ENCODE measurements around the gene EML2.

EML2 gene

GRCh38 chr19:45663800-45664199, 24.6 kb upstream of the EML2 start:
- no peaks in the 10 kb centered on the region for H3K27me3 Mint-ChIP-seq
- peaks cover 17% of the 10 kb centered on the region for H3K4me1 Mint-ChIP-seq (ENCODE audit: low read depth)
- H3K27ac Mint-ChIP-seq, result no peak overlapping the region
- H3K9me3 Mint-ChIP-seq (ENCODE audit: low read depth), result no peaks in the 10 kb centered on the region
- H3K36me3 Mint-ChIP-seq, result no peaks in the 10 kb centered on the region
- H3K4me3 Mint-ChIP-seq, result no peak overlapping the region

DNA sequence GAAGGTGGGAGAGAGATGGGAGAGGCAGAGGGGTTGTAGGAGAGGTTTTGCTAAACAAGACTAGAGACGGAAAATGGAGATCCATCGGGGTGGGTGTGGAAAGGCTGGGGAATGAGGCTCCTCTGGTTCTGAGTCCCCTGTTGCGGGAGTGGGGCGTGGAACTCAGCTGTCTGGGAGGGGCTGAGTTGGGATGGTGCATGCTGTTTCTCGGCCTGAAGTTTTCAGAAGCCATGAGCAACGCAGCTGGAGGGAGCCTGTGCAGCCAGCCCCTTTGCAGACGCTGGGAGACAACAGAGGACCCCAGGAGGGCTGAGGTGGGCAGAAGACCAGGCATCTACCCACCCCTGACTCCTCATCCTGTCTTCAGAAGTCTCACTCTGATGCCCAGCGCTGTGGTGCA, 21.4 kb upstream of the EML2 start:
- Mint-ChIP-seq H3K9me3 (ENCODE audit: low read depth) (no peaks in the 10 kb centered on the region), H3K36me3 (no peaks in the 10 kb centered on the region), H3K27ac (no peak overlapping the region), H3K27me3 (no peaks in the 10 kb centered on the region), H3K4me1 (ENCODE audit: low read depth) (peaks cover 3% of the 10 kb centered on the region), H3K4me3 (no peak overlapping the region)

- Mint-ChIP-seq H3K27ac (no peak overlapping the region), H3K27me3 (no peaks in the 10 kb centered on the region), H3K36me3 (no peaks in the 10 kb centered on the region), H3K9me3 (ENCODE audit: low read depth) (no peaks in the 10 kb centered on the region), H3K4me3 (no peak overlapping the region), H3K4me1 (ENCODE audit: low read depth) (no peaks in the 10 kb centered on the region)
Measured at GRCh38 chr19:45659096-45659729, 20.0 kb upstream of the EML2 start.

- Mint-ChIP-seq H3K27ac (no peak overlapping the region), H3K27me3 (no peaks in the 10 kb centered on the region), H3K36me3 (no peaks in the 10 kb centered on the region), H3K4me1 (ENCODE audit: low read depth) (no peaks in the 10 kb centered on the region), H3K9me3 (ENCODE audit: low read depth) (no peaks in the 10 kb centered on the region), H3K4me3 (no peak overlapping the region)
Measured at GRCh38 chr19:45657520-45658167, 18.4 kb upstream of the EML2 start.

DNA sequence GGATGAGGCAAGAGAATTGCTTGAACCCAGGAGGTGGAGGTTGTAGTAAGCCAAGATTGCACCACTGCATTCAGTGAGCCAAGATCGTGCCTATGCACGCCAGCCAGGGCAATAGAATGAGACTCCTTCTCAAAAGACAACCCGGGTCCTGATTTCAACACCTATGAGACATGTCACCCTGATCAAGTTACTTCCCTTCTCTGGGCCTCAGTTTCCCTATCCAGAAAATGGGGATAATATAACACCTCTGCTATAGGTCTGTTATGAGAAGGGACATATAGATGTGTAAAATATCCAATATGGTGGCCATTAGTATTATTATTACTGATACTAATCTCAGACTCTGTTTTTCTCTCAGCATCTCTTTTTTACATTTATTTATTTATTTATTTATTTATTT, 15.9 kb upstream of the EML2 start:
- no peaks in the 10 kb centered on the region for H3K9me3 Mint-ChIP-seq (ENCODE audit: low read depth)
- no peaks in the 10 kb centered on the region for H3K4me1 Mint-ChIP-seq (ENCODE audit: low read depth)
- H3K4me3 Mint-ChIP-seq, result no peak overlapping the region
- no peaks in the 10 kb centered on the region for H3K27me3 Mint-ChIP-seq
- H3K36me3 Mint-ChIP-seq, result no peaks in the 10 kb centered on the region
- no peak overlapping the region for H3K27ac Mint-ChIP-seq

GRCh38 chr19:45653634-45654033, 14.4 kb upstream of the EML2 start:
- Mint-ChIP-seq H3K27ac (no peak overlapping the region), H3K4me1 (ENCODE audit: low read depth) (no peaks in the 10 kb centered on the region), H3K36me3 (no peaks in the 10 kb centered on the region), H3K4me3 (no peak overlapping the region), H3K27me3 (no peaks in the 10 kb centered on the region), H3K9me3 (ENCODE audit: low read depth) (no peaks in the 10 kb centered on the region)

DNA sequence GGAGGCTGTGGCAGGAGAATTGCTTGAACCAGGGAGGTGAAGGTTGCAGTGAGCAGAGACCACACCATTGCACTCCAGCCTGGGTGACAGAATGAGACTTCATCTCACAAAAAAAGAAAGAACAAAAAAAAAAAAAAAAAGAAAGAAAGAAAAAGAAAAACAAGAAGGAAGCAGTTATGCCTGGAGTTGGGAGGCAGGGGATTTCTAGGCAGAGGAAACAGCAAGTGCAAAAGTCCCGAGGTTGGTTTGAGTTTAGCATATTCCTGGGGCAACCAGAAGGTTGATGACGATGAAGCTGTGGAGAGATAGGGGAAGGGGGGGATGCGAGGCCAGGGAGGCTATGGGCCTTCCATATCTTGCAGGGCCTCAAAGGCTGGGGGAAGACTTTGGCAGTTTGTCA, 11.5 kb upstream of the EML2 start:
- Mint-ChIP-seq H3K27me3 (peaks cover 3% of the 10 kb centered on the region), H3K4me1 (ENCODE audit: low read depth) (peaks cover 8% of the 10 kb centered on the region), H3K36me3 (no peaks in the 10 kb centered on the region), H3K4me3 (no peak overlapping the region), H3K27ac (no peak overlapping the region), H3K9me3 (ENCODE audit: low read depth) (no peaks in the 10 kb centered on the region)

GRCh38 chr19:45646345-45646698, 7.1 kb upstream of the EML2 start:
- Mint-ChIP-seq H3K27me3 (peaks cover 3% of the 10 kb centered on the region), H3K4me1 (ENCODE audit: low read depth) (peaks cover 26% of the 10 kb centered on the region), H3K36me3 (peaks cover 1% of the 10 kb centered on the region), H3K4me3 (peak overlapping the region; percentile 80), H3K9me3 (ENCODE audit: low read depth) (no peaks in the 10 kb centered on the region), H3K27ac (no peak overlapping the region)

GRCh38 chr19:45645631-45646344, 6.6 kb upstream of the EML2 start:
- no peaks in the 10 kb centered on the region for H3K9me3 Mint-ChIP-seq (ENCODE audit: low read depth)
- H3K4me1 Mint-ChIP-seq (ENCODE audit: low read depth), result peaks cover 31% of the 10 kb centered on the region
- H3K27ac Mint-ChIP-seq, result no peak overlapping the region
- peak overlapping the region; percentile 80 for H3K4me3 Mint-ChIP-seq
- H3K36me3 Mint-ChIP-seq, result peaks cover 6% of the 10 kb centered on the region
- H3K27me3 Mint-ChIP-seq, result peaks cover 3% of the 10 kb centered on the region

DNA sequence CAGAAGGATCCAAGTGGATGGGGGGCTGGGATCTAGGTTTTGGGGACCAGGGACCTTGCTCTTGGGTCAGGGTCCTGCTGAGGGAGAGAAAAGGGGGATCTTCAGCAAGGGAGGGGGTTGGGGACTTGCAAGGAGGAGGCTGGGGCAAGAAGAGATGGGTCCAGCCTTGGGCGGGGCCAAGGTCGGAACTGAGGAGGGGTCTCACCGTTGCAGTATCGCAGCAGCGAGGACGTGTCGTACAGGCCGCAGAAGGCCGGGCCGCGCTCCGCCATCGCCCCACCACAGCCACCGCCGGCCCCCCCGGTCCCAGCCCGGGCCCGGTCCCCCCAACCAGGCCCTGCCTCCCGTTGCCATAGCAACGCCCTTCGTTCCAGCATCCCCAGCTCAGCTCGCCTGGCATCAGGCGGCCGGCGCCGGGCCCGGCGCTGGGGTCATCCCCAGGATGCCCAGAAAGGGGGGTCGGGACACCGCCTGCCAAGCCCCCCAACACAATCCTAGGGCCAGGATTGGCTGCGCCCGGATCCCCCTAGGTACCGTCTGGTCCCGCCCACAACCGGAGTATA, 6.0 kb upstream of the EML2 start:
- H3K27ac Mint-ChIP-seq, result no peak overlapping the region
- peaks cover 3% of the 10 kb centered on the region for H3K27me3 Mint-ChIP-seq
- peaks cover 7% of the 10 kb centered on the region for H3K36me3 Mint-ChIP-seq
- H3K9me3 Mint-ChIP-seq (ENCODE audit: low read depth), result no peaks in the 10 kb centered on the region
- peaks cover 33% of the 10 kb centered on the region for H3K4me1 Mint-ChIP-seq (ENCODE audit: low read depth)
- H3K4me3 Mint-ChIP-seq, result peak overlapping the region; percentile 80

GRCh38 chr19:45643927-45644771, 5.0 kb upstream of the EML2 start:
- peaks cover 7% of the 10 kb centered on the region for H3K36me3 Mint-ChIP-seq
- H3K4me1 Mint-ChIP-seq (ENCODE audit: low read depth), result peaks cover 33% of the 10 kb centered on the region
- H3K27me3 Mint-ChIP-seq, result peaks cover 3% of the 10 kb centered on the region
- H3K4me3 Mint-ChIP-seq, result no peak overlapping the region
- peak overlapping the region; percentile 22 for H3K27ac Mint-ChIP-seq
- no peaks in the 10 kb centered on the region for H3K9me3 Mint-ChIP-seq (ENCODE audit: low read depth)

DNA sequence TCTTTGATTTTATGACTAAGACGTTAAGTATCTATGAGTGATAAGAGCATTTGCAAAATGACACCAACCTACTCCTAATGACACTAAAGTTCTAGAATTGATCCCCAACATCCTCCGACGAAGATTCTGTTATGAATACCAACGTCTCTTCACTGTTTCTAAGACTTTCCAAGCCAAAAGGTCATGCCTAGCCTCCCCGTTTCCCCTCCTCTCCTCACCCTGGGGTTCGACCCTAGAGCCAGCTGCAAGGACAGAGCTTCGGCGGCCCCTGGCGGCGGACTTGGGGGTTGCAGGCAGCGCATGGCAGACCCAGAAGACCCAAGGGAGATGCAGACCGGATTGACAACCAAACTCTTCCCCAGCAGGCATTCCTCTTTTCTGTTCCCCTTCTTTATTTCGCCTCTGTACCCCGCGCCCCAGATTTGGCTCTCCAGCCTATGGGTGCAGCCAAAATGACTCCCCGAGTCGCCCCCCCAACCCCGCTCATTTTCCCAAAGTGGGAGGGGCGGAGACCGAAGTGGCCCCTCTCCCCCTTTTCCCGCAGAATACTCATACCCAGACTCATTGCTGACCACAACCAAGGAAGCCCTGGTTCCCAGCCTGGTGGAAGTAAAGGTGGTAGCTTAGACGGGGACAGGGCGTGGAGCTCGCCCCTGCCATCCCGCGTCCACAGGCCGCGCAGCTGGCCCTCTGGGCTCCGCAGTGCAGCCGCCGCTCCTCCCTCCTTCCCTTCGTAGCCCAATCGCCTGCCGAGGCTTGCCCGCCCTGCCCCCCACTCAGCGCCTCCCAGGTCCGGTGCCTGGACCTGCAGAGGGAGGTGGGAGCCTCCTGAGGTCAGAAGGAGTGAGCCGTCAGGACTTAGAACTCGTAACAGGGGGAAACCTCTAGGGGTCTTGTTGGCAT, 4.1 kb upstream of the EML2 start:
- peaks cover 7% of the 10 kb centered on the region for H3K36me3 Mint-ChIP-seq
- peak overlapping the region; percentile 95 for H3K27ac Mint-ChIP-seq
- H3K9me3 Mint-ChIP-seq (ENCODE audit: low read depth), result no peaks in the 10 kb centered on the region
- H3K4me1 Mint-ChIP-seq (ENCODE audit: low read depth), result peaks cover 39% of the 10 kb centered on the region
- H3K27me3 Mint-ChIP-seq, result peaks cover 3% of the 10 kb centered on the region
- peak overlapping the region; percentile 96 for H3K4me3 Mint-ChIP-seq

DNA sequence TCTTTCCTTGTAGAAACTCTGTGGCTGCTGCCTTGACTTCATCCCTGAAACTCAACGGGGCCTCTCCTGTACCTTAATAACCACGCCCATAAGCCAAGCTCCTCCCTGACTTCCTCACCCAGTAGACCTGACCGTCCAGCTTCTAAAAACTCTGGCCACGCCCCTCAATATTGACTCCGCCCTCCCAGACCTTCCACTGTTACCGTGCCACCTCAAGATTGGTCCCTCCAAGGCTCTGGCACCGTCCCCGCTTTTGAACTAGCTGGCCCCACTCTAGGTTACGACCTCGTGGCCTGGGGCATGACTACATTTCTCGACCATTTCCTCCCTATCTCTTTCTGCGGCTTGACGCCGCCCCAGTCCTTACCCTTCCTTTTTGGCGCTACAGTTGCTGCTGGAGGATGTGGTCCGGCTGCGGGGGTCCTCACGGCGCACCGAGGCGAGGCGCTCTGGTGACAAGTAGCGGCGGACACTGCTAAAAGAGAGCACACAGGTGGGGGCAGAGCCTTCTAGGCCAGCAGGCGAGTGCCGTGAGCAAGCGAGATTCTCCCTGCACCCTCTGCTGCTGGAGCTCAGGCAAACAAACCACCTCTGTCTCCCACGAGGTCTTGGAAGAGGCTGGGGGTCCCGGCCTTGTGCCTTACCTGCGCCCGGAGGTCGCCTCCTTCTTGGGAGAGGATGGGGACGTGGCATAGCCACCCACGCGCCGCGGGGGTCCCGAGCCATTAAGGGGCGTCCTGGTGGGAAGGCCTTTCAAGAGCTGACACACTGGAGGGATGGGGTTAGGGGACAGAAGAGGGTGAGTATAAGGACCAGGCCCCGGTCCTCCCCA, 2.3 kb upstream of the EML2 start:
- Mint-ChIP-seq H3K4me1 (ENCODE audit: low read depth) (peaks cover 39% of the 10 kb centered on the region), H3K27me3 (peaks cover 3% of the 10 kb centered on the region), H3K36me3 (peaks cover 7% of the 10 kb centered on the region), H3K27ac (peak overlapping the region; percentile 99), H3K9me3 (ENCODE audit: low read depth) (no peaks in the 10 kb centered on the region), H3K4me3 (peak overlapping the region; percentile 96)

Data from activated naive CD8-positive, alpha-beta T cell (primary cell).